Epidermal melanocyte (primary cell): ENCODE results near the gene IFI27L1.

Source experiments
- DNase-seq: peaks from one replicate; pipeline ENCODE4 v3.0.0; 2011; ENCODE audit warnings: low spot score; ENCODE audit not compliant: insufficient read length

IFI27L1 gene

GRCh38 chr14:94079891-94080620 lies 1.1 kb upstream of the IFI27L1 start:
- no peak for DNase-seq

GRCh38 chr14:94081386-94081820 lies 293 bp downstream of the IFI27L1 start:
- no peak for DNase-seq

GRCh38 chr14:94087891-94088290 lies 6.8 kb downstream of the IFI27L1 start:
- no peak for DNase-seq

- DNase-seq: no peak
Measured at GRCh38 chr14:94088516-94088915, 7.4 kb downstream of the IFI27L1 start.

GRCh38 chr14:94089479-94089878 lies 8.4 kb downstream of the IFI27L1 start:
- no peak for DNase-seq

- DNase-seq: no peak
Measured at GRCh38 chr14:94093418-94093817, 12.3 kb downstream of the IFI27L1 start.

GRCh38 chr14:94097091-94097490 lies 16.0 kb downstream of the IFI27L1 start:
- DNase-seq: no peak

GRCh38 chr14:94098326-94098992 lies 17.3 kb downstream of the IFI27L1 start:
- no peak for DNase-seq

GRCh38 chr14:94099006-94099405 lies 17.9 kb downstream of the IFI27L1 start:
- DNase-seq: no peak

GRCh38 chr14:94100847-94101246 lies 19.7 kb downstream of the IFI27L1 start:
- DNase-seq: no peak

- DNase-seq: no peak
Measured at GRCh38 chr14:94101748-94102147, 20.6 kb downstream of the IFI27L1 start.

- no peak for DNase-seq
Measured at GRCh38 chr14:94102768-94103482, 21.8 kb downstream of the IFI27L1 start.

- DNase-seq: no peak
Measured at GRCh38 chr14:94103554-94104150, 22.5 kb downstream of the IFI27L1 start.

- no peak for DNase-seq
Measured at GRCh38 chr14:94104731-94105130, 23.6 kb downstream of the IFI27L1 start.

GRCh38 chr14:94109915-94110250 lies 28.8 kb downstream of the IFI27L1 start:
- DNase-seq: no peak

- DNase-seq: no peak
Measured at GRCh38 chr14:94110552-94111181, 29.6 kb downstream of the IFI27L1 start, which contains the start of gene IFI27. IFI27 (plus strand) TSS chr14:94110736.

GRCh38 chr14:94111276-94112095 lies 30.4 kb downstream of the IFI27L1 start:
- DNase-seq: no peak

- DNase-seq: no peak
Measured at GRCh38 chr14:94112513-94113063, 31.5 kb downstream of the IFI27L1 start.

GRCh38 chr14:94113073-94113472 lies 32.0 kb downstream of the IFI27L1 start:
- no peak for DNase-seq

GRCh38 chr14:94113490-94113889 lies 32.4 kb downstream of the IFI27L1 start:
- no peak for DNase-seq
